ENCODE data around the gene OCIAD2. TPM values are rescaled to one million over a fixed set of nuclear protein-coding genes. Genes with fewer than 3 reads are reported as not detected.
"Not testable (repeated sequence)": the region's sequence is repeated elsewhere in the genome, so short reads cannot be mapped to it uniquely, and the experiment has no call there.

Gene OCIAD2
- total RNA-seq, 4 donors from 2014 or later = 4.4 to 71.7 (median 30.3) TPM

GRCh38 chr4:48851651-48852050, 54.9 kb downstream of the OCIAD2 start:
- intact Hi-C loops (cut with DNase I; ENCODE audit: low total_unique reads) = no loop called here
- 30 to 52% methylated on average over 1 of the region's 1 CpG for WGBS, 2 donors (ENCODE audit: low coverage in 1 of 2)
- H3K27me3 ChIP-seq = no peaks in the 10 kb centered on the region
- in situ Hi-C loops (cut with MboI; ENCODE audit: low pct_ligation_motif_present in 1 of 4, low pct_unique_long_range_greater_than_20kb in 1 of 4, low sequenced_read_pairs in 3 of 4) = no loop called here
- no peak overlapping the region for H3K27ac ChIP-seq
- DNase-seq = no peak
- H3K4me3 ChIP-seq = no peak overlapping the region
- peaks cover 0 to 52% (median 20%) of the 10 kb centered on the region in 4 donors for H3K36me3 ChIP-seq
- TF ChIP-seq CTCF (IDR thresholded peaks at IDR 0.05) (no peak), POLR2AphosphoS5 (IDR thresholded peaks at IDR 0.05) (no peak), EP300 (IDR thresholded peaks at IDR 0.05; ENCODE audit: low read depth) (no peak), POLR2A (IDR thresholded peaks at IDR 0.05) (no peak)
- no peaks in the 10 kb centered on the region for H3K4me1 ChIP-seq
- H3K9me3 ChIP-seq = no peaks in the 10 kb centered on the region

- H3K27me3 ChIP-seq; H3K27ac ChIP-seq; in situ Hi-C loops (cut with MboI; ENCODE audit: low pct_ligation_motif_present in 1 of 4, low pct_unique_long_range_greater_than_20kb in 1 of 4, low sequenced_read_pairs in 3 of 4); intact Hi-C loops (cut with DNase I; ENCODE audit: low total_unique reads); H3K4me3 ChIP-seq; H3K9me3 ChIP-seq; H3K4me1 ChIP-seq; DNase-seq: not testable (repeated sequence)
- 97 to 100% methylated on average over 6 of the region's 6 CpGs for WGBS, 2 donors (ENCODE audit: low coverage in 1 of 2)
- peaks cover 0 to 48% (median 24%) of the 10 kb centered on the region in 4 donors for H3K36me3 ChIP-seq
These were observed 57.8 kb downstream of the OCIAD2 start for GRCh38 chr4:48848799-48849198.

GRCh38 chr4:48844843-48845242, 61.7 kb downstream of the OCIAD2 start:
- intact Hi-C loops (cut with DNase I; ENCODE audit: low total_unique reads) (no loop called here), in situ Hi-C loops (cut with MboI; ENCODE audit: low pct_ligation_motif_present in 1 of 4, low pct_unique_long_range_greater_than_20kb in 1 of 4, low sequenced_read_pairs in 3 of 4) (no loop called here)
- H3K27ac ChIP-seq = no peak overlapping the region
- peaks cover 0 to 44% (median 21%) of the 10 kb centered on the region in 4 donors for H3K36me3 ChIP-seq
- H3K9me3 ChIP-seq = no peaks in the 10 kb centered on the region
- TF ChIP-seq POLR2A (IDR thresholded peaks at IDR 0.05) (no peak), POLR2AphosphoS5 (IDR thresholded peaks at IDR 0.05) (no peak), EP300 (IDR thresholded peaks at IDR 0.05; ENCODE audit: low read depth) (no peak), CTCF (IDR thresholded peaks at IDR 0.05) (no peak)
- DNase-seq = no peak
- no peaks in the 10 kb centered on the region for H3K4me1 ChIP-seq
- H3K27me3 ChIP-seq = no peaks in the 10 kb centered on the region
- whole genome bisulfite sequencing, 2 donors (ENCODE audit: low coverage in 1 of 2) = 68 to 88% methylated on average over 2 of the region's 2 CpGs
- no peak overlapping the region for H3K4me3 ChIP-seq

GRCh38 chr4:48841045-48841827, 65.3 kb downstream of the OCIAD2 start:
- intact Hi-C loops (cut with DNase I; ENCODE audit: low total_unique reads) = no loop called here
- in situ Hi-C loops (cut with MboI; ENCODE audit: low pct_ligation_motif_present in 1 of 4, low pct_unique_long_range_greater_than_20kb in 1 of 4, low sequenced_read_pairs in 3 of 4) = no loop called here
- DNase-seq = no peak
- no peaks in the 10 kb centered on the region for H3K27me3 ChIP-seq
- H3K4me3 ChIP-seq = no peak overlapping the region
- TF ChIP-seq EP300 (IDR thresholded peaks at IDR 0.05; ENCODE audit: low read depth) = no peak
- TF ChIP-seq CTCF (IDR thresholded peaks at IDR 0.05) = no peak
- TF ChIP-seq POLR2AphosphoS5 (IDR thresholded peaks at IDR 0.05) = no peak
- no peak for TF ChIP-seq POLR2A (IDR thresholded peaks at IDR 0.05)
- no peak overlapping the region for H3K27ac ChIP-seq
- H3K36me3 ChIP-seq = peaks cover 0 to 47% (median 21%) of the 10 kb centered on the region in 4 donors
- H3K4me1 ChIP-seq = no peaks in the 10 kb centered on the region
- no peaks in the 10 kb centered on the region for H3K9me3 ChIP-seq
- WGBS, 2 donors (ENCODE audit: low coverage in 1 of 2) = 85 to 93% methylated on average over 8 to 9 of the region's 9 CpGs
